HepG2 (cell line): Measurements from ENCODE around the gene NOP9. TPM values are rescaled to one million over a fixed set of nuclear protein-coding genes. Genes with fewer than 3 reads are reported as not detected.

Experiments used
- ATAC-seq: fragments of 200-7000 bp; cut with Tn5 transposase; 3 replicates; pipeline ENCODE4 v1.9.1; 2020; ENCODE audit warnings: mild to moderate bottlenecking, moderate library complexity
- BruUV-seq: library from RNA; stranded (reverse); fragments of 400-500 nt; replicated peaks from 2 replicates; lab custom pipeline; 2021; lab: Mats Ljungman, UMichigan
- CTCF ChIA-PET: fragments of 300-600 bp; formaldehyde crosslinking; extraction: SDS; loops from one replicate; lab custom pipeline; 2021; ENCODE audit warnings: low total read pairs, inconsistent platforms, low intra/inter-chr PET ratio; lab: Yijun Ruan, JAX
- POLR2A ChIA-PET: fragments of 350-600 bp; sonication (Branson Sonifier 250); formaldehyde crosslinking; loops from one replicate; lab custom pipeline; 2020; ENCODE audit warnings: antibody characterized with exemption, inconsistent platforms; lab: Yijun Ruan, JAX
- DNase-seq: peaks from one replicate; pipeline ENCODE4 v3.0.0-alpha.2; 2015; ENCODE audit warnings: low spot score
- FAIRE-seq: peaks from 3 replicates; lab custom pipeline; 2011; peaks lifted over from hg19 to GRCh38; lab: Jason Lieb, UNC
- H2AFZ ChIP-seq: one replicate; pipeline ENCODE4 v1.6.1; 2011; ENCODE audit warnings: low read length, inconsistent platforms
- H3K27ac ChIP-seq: fragments of 300-600 bp; 3 replicates; pipeline ENCODE4 v1.8.0; 2011; ENCODE audit warnings: mixed run types, mild to moderate bottlenecking, mixed read lengths, low read length, inconsistent platforms; ENCODE audit not compliant: insufficient read depth; ENCODE audit errors: extremely low read length
- H3K27me3 ChIP-seq, 2 experiments: fragments of 200-600 bp in 1 of 2; 2 replicates in 1 of 2; 3 replicates in 1 of 2; pipeline versions ENCODE4 v1.6.0 to v1.8.0; 2011; ENCODE audit warnings: low read length in 2 of 2, mild to moderate bottlenecking in 2 of 2, moderate library complexity in 2 of 2, inconsistent platforms in 1 of 2; ENCODE audit not compliant: insufficient read depth in 2 of 2, control insufficient read depth in 1 of 2
- H3K36me3 ChIP-seq, 2 experiments: fragments of 200-600 bp in 1 of 2; replicated peaks in 1 of 2; 2 replicates in 1 of 2; 3 replicates in 1 of 2; pipeline versions ENCODE4 v1.5.1 to v1.8.0; 2011; ENCODE audit warnings: low read length in 2 of 2, inconsistent platforms in 1 of 2; ENCODE audit not compliant: insufficient read depth in 2 of 2, control insufficient read depth in 1 of 2
- H3K4me1 ChIP-seq: 2 replicates; pipeline ENCODE4 v1.5.1; 2012; ENCODE audit warnings: low read length, inconsistent platforms; ENCODE audit not compliant: insufficient read depth
- H3K4me2 ChIP-seq: 2 replicates; pipeline ENCODE4 v1.6.0; 2011; ENCODE audit warnings: low read depth, low read length, inconsistent platforms
- H3K4me3 ChIP-seq, 3 experiments: fragments of 200-600 bp in 1 of 3; sonication (generic), shearing (Covaris generic) in 1 of 3; replicated peaks in 1 of 3; 2 replicates each; pipeline ENCODE4 v1.5.1; 2011 to 2016; ENCODE audit warnings: low read length in 3 of 3, inconsistent platforms in 2 of 3, low read depth in 2 of 3, mild to moderate bottlenecking in 2 of 3, control low read depth in 1 of 3, mixed read lengths in 1 of 3; ENCODE audit not compliant: insufficient read depth in 1 of 3
- H3K79me2 ChIP-seq: one replicate; pipeline ENCODE4 v1.6.1; 2011; ENCODE audit warnings: low read length, inconsistent platforms; ENCODE audit not compliant: insufficient read depth
- H3K9ac ChIP-seq: 2 replicates; pipeline ENCODE4 v1.6.0; 2011; ENCODE audit warnings: mild to moderate bottlenecking, low read depth, low read length, inconsistent platforms; ENCODE audit not compliant: insufficient read depth
- H3K9me3 ChIP-seq: 2 replicates; pipeline ENCODE4 v1.5.1; 2012; ENCODE audit warnings: mild to moderate bottlenecking, low read length
- H4K20me1 ChIP-seq: 2 replicates; pipeline ENCODE4 v1.6.0; 2011; ENCODE audit warnings: inconsistent platforms, mild to moderate bottlenecking, low read length, moderate library complexity; ENCODE audit not compliant: insufficient read depth
- CBX5 ChIP-seq: sonication (generic); formaldehyde crosslinking; IDR thresholded peaks from 2 replicates; pipeline ENCODE4 v1.4.0; 2020; ENCODE audit warnings: missing genetic modification reagents, borderline replicate concordance
- HIC2 ChIP-seq: sonication (generic); formaldehyde crosslinking; IDR thresholded peaks from 2 replicates; pipeline ENCODE4 v1.9.0; 2022; ENCODE audit warnings: low read depth, missing genetic modification reagents
- SAP130 ChIP-seq: IDR thresholded peaks from 2 replicates; pipeline ENCODE4 v1.6.1; 2016; ENCODE audit warnings: low read depth
- ZBTB4 ChIP-seq: sonication (generic); formaldehyde crosslinking; IDR thresholded peaks from 2 replicates; pipeline ENCODE4 v1.4.0; 2020; ENCODE audit warnings: missing genetic modification reagents, mild to moderate bottlenecking, borderline replicate concordance
- ZFP41 ChIP-seq: sonication (generic); formaldehyde crosslinking; IDR thresholded peaks from 2 replicates; pipeline ENCODE4 v1.4.0; 2020; ENCODE audit warnings: mild to moderate bottlenecking, missing genetic modification reagents, borderline replicate concordance
- ZNF296 ChIP-seq: sonication (generic); formaldehyde crosslinking; conservative IDR thresholded peaks from 2 replicates; pipeline ENCODE4 v1.5.0; 2020; ENCODE audit warnings: mild to moderate bottlenecking, missing genetic modification reagents
- ZNF709 ChIP-seq: sonication (generic); formaldehyde crosslinking; IDR thresholded peaks from 2 replicates; pipeline ENCODE4 v1.5.0; 2020; ENCODE audit warnings: mild to moderate bottlenecking, missing genetic modification reagents
- ZNF737 ChIP-seq: sonication (generic); formaldehyde crosslinking; IDR thresholded peaks from 2 replicates; pipeline ENCODE4 v1.5.0; 2020; ENCODE audit warnings: missing genetic modification reagents, mild to moderate bottlenecking, borderline replicate concordance
- WGBS: methylation state at CpG from one replicate; pipeline ENCODE4 v1.1.6; 2017; ENCODE audit warnings: low lambda C conversion rate; 5-methylcytosine and 5-hydroxymethylcytosine counted together
- in situ Hi-C: cut with HindIII; loops from 2 replicates; pipeline ENCODE4 v1.10.0; 2017; ENCODE audit warnings: low pct_unique_long_range_greater_than_20kb; ENCODE audit not compliant: extremely low pct_ligation_motif_present
- intact Hi-C: fragments of 100-400 bp; cut with micrococcal nuclease; formaldehyde crosslinking; loops from one replicate; pipeline ENCODE4 v1.10.0; 2022; ENCODE audit not compliant: unreplicated experiment
- polyA plus RNA-seq, 8 experiments: library from polyadenylated mRNA; depleted of rRNA in 3 of 8; stranded (reverse) in 7 of 8; unstranded in 1 of 8; fragments of >200 nt; fragmentation: Illumina TruSeq in 4 of 8; extraction: Trizol in 4 of 8; gene quantifications; 2 replicates each; pipeline versions ENCODE4 v1.2.1 to v1.2.3, GENCODE V29; 2011 to 2016; ENCODE audit warnings: low read depth in 4 of 8, missing spikeins in 1 of 8, mixed read lengths in 1 of 8; ENCODE audit not compliant: insufficient read depth in 1 of 8
- total RNA-seq, 5 experiments: library from RNA; depleted of rRNA; stranded (reverse); fragments of >200 nt; fragmentation: Illumina TruSeq; extraction: Trizol; gene quantifications; 2 replicates each; pipeline ENCODE4 v1.2.3, GENCODE V29; 2016; ENCODE audit warnings: low read depth in 1 of 5
- TF ChIP-seq, protein P1 (sequence below), 2 experiments: sonication (generic) in 1 of 2; formaldehyde crosslinking in 1 of 2; IDR thresholded peaks; 2 replicates each; pipeline versions ENCODE4 v1.4.0 to v1.6.1; 2016 to 2020; ENCODE audit warnings: borderline replicate concordance in 1 of 2, low read depth in 1 of 2, mild to moderate bottlenecking in 1 of 2, missing genetic modification reagents in 1 of 2
- TF ChIP-seq, protein P2 (sequence below): sonication (generic); formaldehyde crosslinking; conservative IDR thresholded peaks from 2 replicates; pipeline ENCODE4 v1.8.0; 2022; ENCODE audit warnings: low read depth, missing genetic modification reagents

NOP9 gene
- total and polyA plus RNA-seq, 2 of the 13 experiments (the other 11 are each of a cell fraction or from before 2014, with no cell fraction given), result 24.5 to 61.6 TPM

- ChIA-PET POLR2A (interaction anchor here (0.6 to 4.3 kb wide), 4 partner anchors 24 to 105 kb away, joined by 3 to 98 read pairs (median 26); partner anchors contain the start of genes CBLN3, CIDEB and KHNYN), CTCF (interaction anchor here (1.2 to 10.2 kb wide), 5 partner anchors 24 to 103 kb away, joined by 3 to 235 read pairs (median 7); partner anchors contain the start of genes CBLN3, CIDEB, KHNYN and NFATC4)
- no peak overlapping the region for H3K9ac ChIP-seq
- H3K36me3 ChIP-seq, result no peaks in the 10 kb centered on the region
- FAIRE-seq, result no peak
- no peaks in the 10 kb centered on the region for H3K79me2 ChIP-seq
- peaks cover 31 to 82% of the 10 kb centered on the region in 2 experiments for H3K27me3 ChIP-seq
- no peaks in the 10 kb centered on the region for H4K20me1 ChIP-seq
- in situ Hi-C loops (loop anchor here (5.0 kb wide), 1 partner anchor 101 kb away; no protein-coding TSS in a partner anchor), intact Hi-C loops (loop anchor here (5.0 kb wide), 1 partner anchor 1564 kb away; the partner anchor contains the start of gene OXA1L)
- DNase-seq, result no peak
- no peak overlapping the region for H3K27ac ChIP-seq
- BruUV-seq, result no TSS peak
- H3K4me3 ChIP-seq, result no peak overlapping the region
- peaks cover 29% of the 10 kb centered on the region for H3K4me1 ChIP-seq
- WGBS, result 36% methylated on average over 10 of the region's 10 CpGs
- H2AFZ ChIP-seq, result no peak overlapping the region
- no peak overlapping the region for H3K4me2 ChIP-seq
- H3K9me3 ChIP-seq, result no peaks in the 10 kb centered on the region
- no peak for ATAC-seq
- 0 out of 2 replicates have a peak, but pooled peaks have one; percentile 81 for TF ChIP-seq ZNF737
- peak; percentile 36; the same call in 1 of the 2 replicates for TF ChIP-seq CBX5
- peak; percentile 49; the same call in 1 of the 2 replicates for TF ChIP-seq HIC2 (CRISPR knock-in tag)
- TF ChIP-seq, protein P1, sequence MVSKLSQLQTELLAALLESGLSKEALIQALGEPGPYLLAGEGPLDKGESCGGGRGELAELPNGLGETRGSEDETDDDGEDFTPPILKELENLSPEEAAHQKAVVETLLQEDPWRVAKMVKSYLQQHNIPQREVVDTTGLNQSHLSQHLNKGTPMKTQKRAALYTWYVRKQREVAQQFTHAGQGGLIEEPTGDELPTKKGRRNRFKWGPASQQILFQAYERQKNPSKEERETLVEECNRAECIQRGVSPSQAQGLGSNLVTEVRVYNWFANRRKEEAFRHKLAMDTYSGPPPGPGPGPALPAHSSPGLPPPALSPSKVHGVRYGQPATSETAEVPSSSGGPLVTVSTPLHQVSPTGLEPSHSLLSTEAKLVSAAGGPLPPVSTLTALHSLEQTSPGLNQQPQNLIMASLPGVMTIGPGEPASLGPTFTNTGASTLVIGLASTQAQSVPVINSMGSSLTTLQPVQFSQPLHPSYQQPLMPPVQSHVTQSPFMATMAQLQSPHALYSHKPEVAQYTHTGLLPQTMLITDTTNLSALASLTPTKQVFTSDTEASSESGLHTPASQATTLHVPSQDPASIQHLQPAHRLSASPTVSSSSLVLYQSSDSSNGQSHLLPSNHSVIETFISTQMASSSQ (IDR thresholded peaks at IDR 0.05; ENCODE audit: low read depth), result no peak
- TF ChIP-seq, protein P1 (CRISPR knock-in tag; IDR thresholded peaks at IDR 0.05; ENCODE audit: borderline replicate concordance), result no peak
- no peak for TF ChIP-seq ZNF709 (CRISPR knock-in tag)
- no peak for TF ChIP-seq ZBTB4 (CRISPR knock-in tag)
- 0 out of 2 replicates have a peak, but pooled peaks have one; percentile 54 for TF ChIP-seq ZFP41
- TF ChIP-seq ZNF296 (CRISPR knock-in tag), result 0 out of 2 replicates have a peak, but pooled peaks have one; percentile 16
- TF ChIP-seq SAP130 (CRISPR knock-in tag), result no peak
- TF ChIP-seq, protein P2, sequence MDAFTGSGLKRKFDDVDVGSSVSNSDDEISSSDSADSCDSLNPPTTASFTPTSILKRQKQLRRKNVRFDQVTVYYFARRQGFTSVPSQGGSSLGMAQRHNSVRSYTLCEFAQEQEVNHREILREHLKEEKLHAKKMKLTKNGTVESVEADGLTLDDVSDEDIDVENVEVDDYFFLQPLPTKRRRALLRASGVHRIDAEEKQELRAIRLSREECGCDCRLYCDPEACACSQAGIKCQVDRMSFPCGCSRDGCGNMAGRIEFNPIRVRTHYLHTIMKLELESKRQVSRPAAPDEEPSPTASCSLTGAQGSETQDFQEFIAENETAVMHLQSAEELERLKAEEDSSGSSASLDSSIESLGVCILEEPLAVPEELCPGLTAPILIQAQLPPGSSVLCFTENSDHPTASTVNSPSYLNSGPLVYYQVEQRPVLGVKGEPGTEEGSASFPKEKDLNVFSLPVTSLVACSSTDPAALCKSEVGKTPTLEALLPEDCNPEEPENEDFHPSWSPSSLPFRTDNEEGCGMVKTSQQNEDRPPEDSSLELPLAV (CRISPR knock-in tag), result no peak
Observed at GRCh38 chr14:24330973-24331674, 31.5 kb downstream of the NOP9 start.
